Kidney glomerular epithelial cell (primary cell): ENCODE data around the gene UGT2A1.
A peak's percentile ranks its signal among the peaks of the same experiment; 100 is the strongest.

Experiments used
- DNase-seq: peaks from one replicate; lab custom pipeline; 2025; lab: John Stamatoyannopoulos, UW

Gene UGT2A1

DNA sequence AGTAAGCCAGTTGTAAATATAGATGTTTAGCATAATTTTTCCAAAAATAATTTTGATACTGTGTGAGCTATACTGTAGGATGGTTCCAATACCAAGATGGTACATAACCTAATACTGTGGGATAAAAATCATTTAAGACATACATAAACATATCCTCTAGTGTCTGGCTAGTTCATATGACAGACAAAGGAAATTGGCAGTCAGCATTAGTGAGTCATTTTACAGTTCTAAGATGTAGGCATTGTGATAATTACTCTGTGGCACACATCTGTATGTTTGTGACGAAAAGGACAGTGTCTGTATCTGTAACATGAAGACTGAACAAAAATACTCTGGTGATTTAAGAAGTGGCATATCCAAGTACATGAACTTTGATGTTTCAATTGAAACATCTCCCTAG is 63.2 kb downstream of the UGT2A1 start:
- DNase-seq, result no peak

DNA sequence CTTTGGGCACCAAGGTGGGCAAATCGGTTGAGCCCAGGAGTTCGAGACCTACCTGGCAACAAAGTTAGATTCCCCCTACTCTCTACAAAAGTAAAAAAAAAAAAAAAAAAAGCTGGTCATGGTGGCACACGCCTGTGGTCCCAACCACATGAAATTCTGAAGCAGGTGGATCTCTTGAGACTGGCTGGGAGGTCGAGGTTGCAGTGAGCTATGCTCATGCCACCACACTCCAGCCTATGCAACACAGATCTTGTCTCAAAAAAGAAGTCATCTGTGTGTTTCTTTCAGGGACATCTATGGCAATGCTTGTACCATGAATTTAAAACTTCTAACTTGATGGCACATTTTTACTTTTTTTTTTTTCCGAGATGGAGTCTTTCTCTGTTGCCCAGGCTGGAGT is 68.9 kb downstream of the UGT2A1 start:
- no peak for DNase-seq

DNA sequence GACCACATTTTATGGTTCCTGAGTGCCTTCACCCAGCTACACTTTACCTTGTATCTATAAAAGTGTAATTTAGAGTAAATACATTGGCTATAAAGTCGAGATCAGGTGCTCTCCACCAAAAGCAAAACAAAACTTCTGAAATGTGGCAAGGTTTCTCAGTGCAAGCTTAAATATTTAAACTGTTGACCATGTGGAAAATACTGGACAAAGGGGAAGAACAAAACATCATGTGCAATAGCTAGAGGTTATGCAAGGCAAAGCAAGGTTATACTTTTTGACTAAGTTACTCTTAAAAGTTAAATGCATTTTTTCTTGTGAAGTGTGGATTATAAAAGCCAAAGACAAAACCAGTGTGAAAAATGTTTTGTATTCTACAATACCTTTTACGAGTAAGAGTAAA is 69.5 kb downstream of the UGT2A1 start:
- no peak for DNase-seq

DNA sequence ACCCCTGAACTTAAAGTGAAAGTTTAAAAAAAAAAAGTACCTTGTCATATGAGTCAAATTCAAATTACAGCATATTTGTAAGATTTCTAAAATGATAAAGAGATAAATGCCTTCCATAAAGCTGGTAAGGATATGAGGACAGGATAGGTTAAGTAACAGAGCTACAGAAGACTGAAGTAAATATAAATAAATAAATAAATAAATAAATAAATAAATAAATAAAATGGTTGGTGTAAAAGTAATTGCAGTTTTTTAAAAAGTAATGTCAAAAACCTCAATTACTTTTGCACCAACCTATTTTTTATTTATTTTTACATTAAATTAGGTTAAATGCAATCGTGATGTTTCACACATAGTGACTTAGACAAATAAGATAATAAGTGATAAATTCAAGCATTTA is 75.8 kb downstream of the UGT2A1 start:
- DNase-seq, result no peak

DNA sequence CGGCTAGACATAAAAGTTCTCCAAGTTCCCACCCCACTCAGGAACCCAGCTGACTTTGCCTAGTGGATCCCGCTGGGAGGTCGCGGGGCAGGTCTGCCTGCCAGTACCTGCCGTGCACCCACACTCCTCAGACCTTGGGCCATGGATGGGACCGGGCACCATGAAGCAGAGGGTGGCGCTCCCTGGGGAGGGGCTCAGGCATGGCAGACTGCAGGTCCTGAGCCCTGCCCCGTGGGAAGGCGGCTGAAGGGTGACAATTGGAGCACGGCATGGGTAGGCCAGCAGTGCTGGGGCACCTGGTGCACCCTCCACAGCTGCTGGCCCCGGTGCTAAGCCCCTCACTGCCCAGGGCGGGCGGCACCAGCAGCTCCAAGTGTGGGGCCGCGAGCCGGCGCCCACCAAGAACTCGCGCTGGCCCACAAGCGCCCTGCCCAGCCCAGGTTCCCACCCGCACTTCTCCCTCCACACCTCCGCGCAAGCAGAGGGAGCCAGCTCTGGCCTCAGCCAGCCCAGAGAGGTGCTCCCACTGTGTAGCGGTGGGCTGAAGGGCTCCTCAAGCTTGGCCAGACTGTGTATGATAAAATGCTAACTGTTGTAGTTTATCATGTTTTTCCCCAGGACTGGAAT is 76.7 kb downstream of the UGT2A1 start:
- DNase-seq, result no peak

DNA sequence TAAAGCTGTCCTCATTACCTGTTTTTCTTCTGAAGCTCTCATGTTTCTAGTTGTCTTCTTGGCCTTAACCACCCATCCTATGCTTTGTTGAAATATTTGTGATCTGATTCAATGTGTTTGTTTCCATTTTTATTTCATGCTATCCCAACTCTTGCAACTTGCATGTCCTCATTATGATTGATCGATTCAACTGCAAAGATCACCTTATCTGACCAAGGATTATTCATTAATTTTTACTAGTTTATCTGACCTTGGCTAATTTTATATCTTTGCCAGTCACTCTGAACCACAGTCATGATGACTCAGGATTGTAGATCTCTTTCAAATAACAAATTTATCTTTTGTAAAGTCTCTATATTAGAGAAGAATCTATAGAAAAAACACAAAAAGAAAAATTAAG is 84.3 kb downstream of the UGT2A1 start:
- DNase-seq, result no peak

DNA sequence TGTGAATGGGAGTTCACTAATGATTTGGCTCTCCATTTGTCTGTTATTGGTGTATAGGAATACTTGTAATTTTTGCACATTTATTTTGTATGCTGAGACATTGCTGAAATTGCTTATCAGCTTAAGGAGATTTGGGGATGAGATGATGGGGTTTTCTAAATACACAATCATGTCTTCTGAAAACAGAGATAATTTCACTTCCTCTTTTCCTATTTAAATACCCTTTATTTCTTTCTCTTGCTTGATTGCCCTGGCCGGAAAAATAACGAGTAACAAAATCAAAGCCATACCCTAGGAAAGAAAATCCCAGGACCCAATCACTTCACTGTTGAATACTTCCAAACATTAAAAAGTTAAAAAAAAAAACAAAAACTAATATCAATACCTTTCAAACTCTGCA is 89.6 kb downstream of the UGT2A1 start:
- DNase-seq, result no peak

DNA sequence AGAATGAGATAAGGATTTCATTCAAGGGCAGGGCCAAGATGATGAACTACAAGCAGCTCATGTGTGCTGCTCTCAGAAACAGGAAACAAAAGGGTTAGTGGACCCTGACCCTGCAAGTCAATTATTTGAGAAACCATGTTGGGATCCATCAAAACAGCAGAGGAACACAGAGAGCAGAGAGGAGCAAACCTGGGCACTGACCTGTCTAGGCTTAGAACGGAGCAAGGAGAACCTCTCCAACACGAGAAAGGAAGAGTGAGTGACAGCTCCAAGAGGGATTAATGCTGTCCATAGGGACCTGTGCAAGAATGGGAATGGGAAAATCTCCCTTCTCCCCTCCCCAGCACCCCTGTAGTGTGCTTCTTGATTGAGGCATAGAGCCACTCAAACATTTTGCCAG is 103.4 kb downstream of the UGT2A1 start:
- no peak for DNase-seq

DNA sequence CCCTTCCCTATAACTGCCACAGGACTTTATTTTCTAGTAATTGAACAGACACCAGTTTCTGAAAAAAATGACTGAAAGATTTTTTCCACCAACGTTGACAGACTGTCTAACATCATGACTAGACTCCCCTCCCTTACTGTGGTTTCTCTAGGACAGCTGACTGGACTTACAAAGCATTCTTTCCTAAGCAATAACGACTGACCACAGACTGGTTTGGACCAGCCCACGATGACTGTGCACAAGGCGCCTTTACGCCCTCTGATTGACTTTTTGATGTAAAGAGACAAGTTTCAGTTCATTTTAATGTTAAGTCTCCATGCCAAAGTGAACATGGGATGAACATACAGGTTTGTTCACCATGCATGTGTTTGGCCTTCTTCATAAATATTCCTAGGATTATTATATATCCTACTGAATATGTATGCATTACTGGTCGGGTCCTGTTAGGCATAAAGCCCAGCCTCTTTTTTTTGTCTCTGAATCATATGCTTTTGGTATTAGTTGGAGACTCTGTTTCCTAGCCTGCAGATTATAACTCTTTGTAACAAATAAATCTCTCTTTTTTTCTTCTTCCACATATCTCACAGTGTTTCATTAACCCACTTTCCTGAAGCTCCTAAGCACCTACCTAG is 106.8 kb downstream of the UGT2A1 start:
- DNase-seq, result peak; percentile 52
